ENCODE measurements around the gene NECAB3. TPM values are rescaled to one million over a fixed set of nuclear protein-coding genes. Genes with fewer than 3 reads are reported as not detected.

The NECAB3 gene
- total RNA-seq, 1 experiment from 2014 or later: 105 TPM

- ChIA-PET POLR2A (no interaction called here), CTCF (no interaction called here)
- Mint-ChIP-seq H3K27ac (ENCODE audit: unreplicated experiment) (no peak overlapping the region), H3K4me1 (ENCODE audit: low read depth, unreplicated experiment) (no peaks in the 10 kb centered on the region), H3K9me3 (ENCODE audit: unreplicated experiment) (no peaks in the 10 kb centered on the region), H3K27me3 (ENCODE audit: insufficient read depth, unreplicated experiment) (no peaks in the 10 kb centered on the region), H3K36me3 (ENCODE audit: insufficient read depth, unreplicated experiment) (peaks cover 51% of the 10 kb centered on the region), H3K4me3 (ENCODE audit: unreplicated experiment) (no peak overlapping the region)
- TF ChIP-seq CTCF (IDR thresholded peaks at IDR 0.05; ENCODE audit: insufficient read depth in 1 of 2, low read depth in 1 of 2, low read length in 1 of 2, severe bottlenecking in 1 of 2, unreplicated experiment in 1 of 2): no peak
- intact Hi-C loops (cut with micrococcal nuclease; ENCODE audit: unreplicated experiment): no loop called here
- Histone ChIP-seq H3K4me3 (ENCODE audit: low read depth, low read length) (no peak overlapping the region), H3K4me1 (no peaks in the 10 kb centered on the region), H3K9me3 (no peaks in the 10 kb centered on the region), H3K36me3 (ENCODE audit: control insufficient read depth, insufficient read depth, low read length) (0 out of 2 replicates have a peak, but pooled peaks cover 3% of the 10 kb centered on the region), H3K27me3 (replicated peaks; ENCODE audit: control insufficient read depth, insufficient read depth, low read length) (no peaks in the 10 kb centered on the region)
- no TSS peak for BruUV-seq (replicated peaks)
- DNase-seq: no peak
Observed at GRCh38 chr20:33629533-33629932, 44.7 kb downstream of the NECAB3 start.

- Histone ChIP-seq H3K27me3 (replicated peaks; ENCODE audit: control insufficient read depth, insufficient read depth, low read length) (no peaks in the 10 kb centered on the region), H3K4me3 (ENCODE audit: low read depth, low read length) (no peak overlapping the region), H3K4me1 (no peaks in the 10 kb centered on the region), H3K9me3 (no peaks in the 10 kb centered on the region), H3K36me3 (ENCODE audit: control insufficient read depth, insufficient read depth, low read length) (0 out of 2 replicates have a peak, but pooled peaks cover 5% of the 10 kb centered on the region)
- no peak for DNase-seq
- Mint-ChIP-seq H3K4me1 (ENCODE audit: low read depth, unreplicated experiment) (no peaks in the 10 kb centered on the region), H3K36me3 (ENCODE audit: insufficient read depth, unreplicated experiment) (peaks cover 51% of the 10 kb centered on the region), H3K9me3 (ENCODE audit: unreplicated experiment) (no peaks in the 10 kb centered on the region), H3K27me3 (ENCODE audit: insufficient read depth, unreplicated experiment) (no peaks in the 10 kb centered on the region), H3K27ac (ENCODE audit: unreplicated experiment) (no peak overlapping the region), H3K4me3 (ENCODE audit: unreplicated experiment) (no peak overlapping the region)
- CTCF ChIA-PET: no interaction called here
- BruUV-seq (replicated peaks): no TSS peak
- POLR2A ChIA-PET: no interaction called here
- no peak for TF ChIP-seq CTCF (IDR thresholded peaks at IDR 0.05; ENCODE audit: insufficient read depth in 1 of 2, low read depth in 1 of 2, low read length in 1 of 2, severe bottlenecking in 1 of 2, unreplicated experiment in 1 of 2)
- intact Hi-C loops (cut with micrococcal nuclease; ENCODE audit: unreplicated experiment): no loop called here
Observed at GRCh38 chr20:33627577-33628216, 46.5 kb downstream of the NECAB3 start.

GRCh38 chr20:33626190-33626589 is 48.0 kb downstream of the NECAB3 start:
- Mint-ChIP-seq H3K9me3 (ENCODE audit: unreplicated experiment) (no peaks in the 10 kb centered on the region), H3K27ac (ENCODE audit: unreplicated experiment) (no peak overlapping the region), H3K4me3 (ENCODE audit: unreplicated experiment) (no peak overlapping the region), H3K4me1 (ENCODE audit: low read depth, unreplicated experiment) (no peaks in the 10 kb centered on the region), H3K36me3 (ENCODE audit: insufficient read depth, unreplicated experiment) (peaks cover 51% of the 10 kb centered on the region), H3K27me3 (ENCODE audit: insufficient read depth, unreplicated experiment) (no peaks in the 10 kb centered on the region)
- no peak for DNase-seq
- TF ChIP-seq CTCF (IDR thresholded peaks at IDR 0.05; ENCODE audit: insufficient read depth in 1 of 2, low read depth in 1 of 2, low read length in 1 of 2, severe bottlenecking in 1 of 2, unreplicated experiment in 1 of 2): no peak
- ChIA-PET POLR2A (no interaction called here), CTCF (no interaction called here)
- Histone ChIP-seq H3K9me3 (no peaks in the 10 kb centered on the region), H3K4me3 (ENCODE audit: low read depth, low read length) (no peak overlapping the region), H3K36me3 (ENCODE audit: control insufficient read depth, insufficient read depth, low read length) (0 out of 2 replicates have a peak, but pooled peaks cover 3% of the 10 kb centered on the region), H3K4me1 (no peaks in the 10 kb centered on the region), H3K27me3 (replicated peaks; ENCODE audit: control insufficient read depth, insufficient read depth, low read length) (no peaks in the 10 kb centered on the region)
- intact Hi-C loops (cut with micrococcal nuclease; ENCODE audit: unreplicated experiment): no loop called here
- no TSS peak for BruUV-seq (replicated peaks)

Data from Caco-2 (cell line).